NCI-H1092 (cell line): Measurements from ENCODE around the gene MAPK12.

ENCODE experiments used
- DNase-seq: peaks from one replicate; lab custom pipeline; 2025; lab: John Stamatoyannopoulos, UW

MAPK12 gene

DNA sequence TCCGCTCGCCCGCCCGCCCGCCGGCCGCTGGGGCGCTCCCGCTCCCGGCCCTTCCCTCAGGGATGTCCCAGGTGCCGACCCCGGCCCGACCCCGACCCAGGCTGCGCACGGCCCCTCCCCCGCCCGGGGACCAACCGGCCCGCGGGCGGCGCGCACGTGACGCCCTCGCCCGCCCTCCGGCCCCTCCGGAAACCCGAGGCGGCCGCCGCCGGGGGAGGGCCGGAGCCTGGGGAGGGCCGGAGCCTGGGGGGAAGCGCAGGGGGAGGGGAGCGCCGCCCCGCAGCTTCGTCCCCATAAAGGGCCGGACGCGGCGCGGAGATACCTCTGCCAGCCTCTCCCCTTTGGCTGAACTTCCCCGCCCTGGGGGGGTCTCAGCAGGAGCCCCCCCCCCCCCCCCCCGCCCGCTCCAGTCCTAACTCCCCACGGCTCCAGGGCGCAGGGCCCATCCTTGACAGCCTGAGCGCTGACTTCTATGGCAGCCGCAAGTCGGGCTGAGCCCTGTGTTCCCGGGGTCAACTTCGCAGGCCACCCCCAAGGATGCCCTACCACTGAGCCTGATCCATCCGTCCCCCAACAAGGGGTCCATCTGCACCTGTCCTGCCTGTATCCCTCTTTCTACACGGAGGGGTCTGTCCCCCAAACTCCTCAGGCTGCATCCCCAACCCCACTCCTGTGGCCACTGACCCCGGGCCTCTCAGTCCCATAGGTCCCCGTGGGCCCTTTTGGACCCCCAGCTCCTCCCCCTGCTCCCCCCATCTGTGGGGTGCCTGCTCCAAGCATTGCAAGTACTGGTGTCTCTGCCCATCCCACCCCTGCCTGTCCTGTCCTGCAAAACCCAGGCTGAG lies at the start of gene MAPK12:
Gene MAPK12 (minus strand): TSS at position 69 of the 845 bp plus-strand sequence. CDS start 174 bp downstream, outside the sequence.
- DNase-seq: no peak

DNA sequence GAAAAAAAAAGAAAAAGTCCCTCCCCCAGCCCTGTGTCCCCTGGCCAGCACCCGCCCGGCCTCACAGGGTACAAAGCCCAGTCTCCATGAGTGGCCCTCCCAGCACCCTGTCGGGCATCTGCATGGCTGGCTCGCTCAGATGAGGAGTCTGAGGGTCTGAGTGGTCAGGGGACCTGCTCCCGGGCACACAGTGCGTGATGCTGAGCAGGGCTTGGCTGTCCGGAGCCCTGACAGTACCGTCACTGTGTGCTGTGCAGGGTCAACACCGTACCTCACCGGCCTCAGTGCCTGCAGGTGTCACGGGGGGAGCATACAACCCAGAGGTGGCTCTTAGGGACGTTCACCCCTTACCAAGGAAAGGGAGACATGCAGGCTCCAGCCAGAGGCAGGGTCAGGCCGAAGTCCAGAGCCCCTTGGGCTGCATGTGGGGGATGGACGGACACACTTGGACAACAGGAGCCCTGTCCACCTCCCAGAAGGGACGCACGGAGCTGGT lies 49.5 kb upstream of the MAPK12 start:
- DNase-seq: no peak

DNA sequence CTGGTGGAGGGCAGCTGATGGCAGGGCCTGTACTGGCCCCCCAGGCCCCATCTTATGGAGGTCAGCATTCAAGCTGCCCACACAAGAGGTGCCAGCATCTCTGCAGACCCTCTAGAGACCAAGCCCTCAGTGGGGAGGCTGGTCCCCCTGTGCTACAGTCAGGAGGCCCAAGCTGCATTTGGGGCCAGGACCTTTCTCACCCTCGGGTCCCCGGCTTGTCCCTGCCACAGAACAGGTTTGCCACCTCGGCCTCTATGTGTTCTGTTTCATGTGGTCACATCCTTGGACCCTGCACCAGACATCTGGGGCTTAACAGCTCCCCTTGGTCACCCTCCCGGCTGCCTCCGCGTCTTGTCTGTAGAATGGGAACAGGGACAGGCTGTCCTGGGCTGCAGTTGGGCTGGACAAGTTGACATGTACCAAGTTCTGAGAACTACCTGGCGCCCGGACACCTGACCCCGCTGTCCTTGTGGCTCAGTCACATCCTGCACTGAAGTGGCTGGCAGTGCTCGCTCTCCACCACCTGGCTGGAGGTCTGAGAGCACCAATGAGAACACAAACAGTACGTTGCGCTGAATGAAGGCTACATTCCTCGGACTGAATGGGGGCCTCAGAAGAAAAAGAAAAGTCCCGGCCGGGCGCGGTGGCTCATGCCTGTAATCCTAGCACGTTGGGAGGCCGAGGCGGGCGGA lies 48.7 kb upstream of the MAPK12 start:
- DNase-seq: no peak

GRCh38 chr22:50309601-50309991 lies 48.1 kb upstream of the MAPK12 start:
- DNase-seq: no peak

DNA sequence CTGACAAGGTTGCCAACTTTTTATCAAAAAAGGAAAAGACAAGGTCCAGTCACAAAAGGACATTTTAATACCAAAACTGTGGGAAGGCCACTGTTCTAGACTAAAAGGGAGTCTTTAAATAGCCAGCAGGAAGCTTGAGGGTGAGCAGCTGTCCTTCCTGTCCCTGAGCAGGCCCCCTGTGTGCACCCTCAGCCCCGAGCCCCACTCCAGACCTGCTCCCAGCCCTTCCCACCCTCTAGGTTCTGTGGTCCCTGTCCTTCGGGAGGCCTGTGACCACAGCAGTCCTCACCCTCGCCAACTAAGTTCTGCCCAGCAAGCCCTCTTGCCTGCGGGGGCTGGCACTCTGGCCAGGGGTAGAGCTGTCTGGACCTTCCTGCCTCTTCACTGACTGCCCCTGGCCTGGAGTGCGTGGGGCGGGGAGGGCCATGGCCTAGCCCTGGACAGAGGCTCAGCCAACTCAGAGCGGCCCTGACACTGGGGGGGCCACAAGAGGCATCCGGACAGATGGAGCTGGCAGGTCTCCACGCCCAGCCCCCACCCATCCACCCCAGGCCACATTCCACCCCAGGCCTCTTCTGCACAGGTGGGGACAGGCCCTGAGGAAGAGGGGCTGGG lies 47.6 kb upstream of the MAPK12 start:
- no peak for DNase-seq

GRCh38 chr22:50308597-50308935 lies 47.1 kb upstream of the MAPK12 start:
- DNase-seq: no peak

- DNase-seq: no peak
Observed at GRCh38 chr22:50307890-50308596, 46.6 kb upstream of the MAPK12 start.

DNA sequence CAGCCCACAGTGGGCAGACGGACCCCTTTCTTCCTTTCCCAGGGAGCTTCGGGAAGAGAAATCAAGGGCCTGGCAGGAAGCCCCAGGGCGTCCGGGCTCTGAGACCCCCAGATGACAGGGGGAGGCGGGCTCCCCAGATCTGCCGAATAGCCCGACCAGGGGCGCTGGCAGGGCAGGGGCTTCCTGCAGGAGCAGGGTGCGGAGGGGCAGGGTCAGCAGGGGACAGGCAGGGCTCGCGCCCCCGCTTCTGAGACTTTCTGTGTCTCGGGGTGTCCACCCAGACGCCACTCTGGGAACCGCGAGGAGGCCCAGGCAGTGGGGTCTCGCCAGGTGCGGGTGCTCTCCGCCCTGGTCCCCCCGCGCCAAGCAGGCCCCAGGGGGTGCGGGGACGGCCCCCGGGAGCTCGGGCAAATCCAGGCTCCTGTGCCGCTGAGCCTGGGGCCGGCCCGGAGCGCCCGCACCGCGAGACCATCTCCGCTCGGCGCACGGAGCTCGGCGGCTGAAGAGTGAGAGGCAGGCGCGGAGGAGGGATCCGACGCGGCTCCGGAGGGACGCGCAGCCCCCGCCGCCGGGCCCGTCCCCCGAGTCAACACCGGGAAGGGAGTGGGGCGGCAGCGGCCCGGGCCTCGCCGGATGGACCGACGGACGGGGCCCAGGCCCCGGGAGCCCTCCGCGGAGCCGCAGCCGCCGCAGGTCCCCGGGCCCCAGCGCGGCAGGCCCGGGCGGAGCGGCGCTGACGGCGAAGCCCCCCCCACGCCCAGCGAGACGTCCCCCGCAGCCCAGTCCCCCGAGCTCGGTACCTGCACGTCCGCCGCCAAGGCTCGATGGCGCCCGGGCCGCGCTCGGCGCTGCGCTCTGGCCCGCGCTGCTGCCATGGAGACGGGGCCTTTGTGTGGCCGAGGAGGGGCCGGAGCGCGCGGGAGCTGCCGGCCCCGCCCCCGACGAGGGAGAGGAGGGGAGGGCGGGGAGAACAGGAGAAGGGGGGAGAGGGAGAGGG lies 45.6 kb upstream of the MAPK12 start, which contains the start of gene PLXNB2:
Gene PLXNB2 (minus strand): TSS at position 894 of the 997 bp plus-strand sequence. CDS start 17,062 bp downstream, outside the sequence.
- peak; percentile 34 for DNase-seq

DNA sequence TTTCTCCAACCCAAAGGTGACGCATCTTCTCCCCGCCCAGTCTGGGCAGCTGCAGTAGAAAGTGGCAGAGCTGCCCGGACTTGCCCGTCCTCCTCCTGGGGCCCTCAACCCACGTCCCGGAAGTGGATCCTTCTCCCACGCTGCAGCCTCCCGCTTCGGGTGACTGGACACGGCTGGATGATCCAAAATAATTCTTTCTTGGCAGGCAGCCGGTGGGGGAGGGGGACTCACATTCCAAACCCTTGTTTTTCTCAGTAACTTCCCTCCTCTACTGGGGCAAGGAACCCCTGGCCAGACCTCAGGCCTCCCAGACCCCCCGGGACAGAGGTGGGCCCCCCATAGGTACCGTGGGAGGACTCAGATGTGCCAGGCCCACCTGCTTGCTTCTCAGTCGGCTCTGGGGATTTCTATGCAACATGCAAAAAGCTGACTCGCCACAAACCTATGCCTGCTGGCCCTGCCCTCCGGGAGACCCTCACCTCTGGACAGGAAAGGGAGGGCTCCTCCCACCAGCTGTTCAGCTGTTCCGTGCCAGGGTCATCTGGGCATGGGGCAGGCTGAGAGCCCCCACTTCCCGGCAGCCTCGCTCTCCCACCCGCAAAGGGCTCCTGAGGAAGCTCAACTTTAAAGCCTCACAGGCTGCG lies 44.6 kb upstream of the MAPK12 start:
- no peak for DNase-seq

- no peak for DNase-seq
Observed at GRCh38 chr22:50305393-50305922, 44.0 kb upstream of the MAPK12 start.

DNA sequence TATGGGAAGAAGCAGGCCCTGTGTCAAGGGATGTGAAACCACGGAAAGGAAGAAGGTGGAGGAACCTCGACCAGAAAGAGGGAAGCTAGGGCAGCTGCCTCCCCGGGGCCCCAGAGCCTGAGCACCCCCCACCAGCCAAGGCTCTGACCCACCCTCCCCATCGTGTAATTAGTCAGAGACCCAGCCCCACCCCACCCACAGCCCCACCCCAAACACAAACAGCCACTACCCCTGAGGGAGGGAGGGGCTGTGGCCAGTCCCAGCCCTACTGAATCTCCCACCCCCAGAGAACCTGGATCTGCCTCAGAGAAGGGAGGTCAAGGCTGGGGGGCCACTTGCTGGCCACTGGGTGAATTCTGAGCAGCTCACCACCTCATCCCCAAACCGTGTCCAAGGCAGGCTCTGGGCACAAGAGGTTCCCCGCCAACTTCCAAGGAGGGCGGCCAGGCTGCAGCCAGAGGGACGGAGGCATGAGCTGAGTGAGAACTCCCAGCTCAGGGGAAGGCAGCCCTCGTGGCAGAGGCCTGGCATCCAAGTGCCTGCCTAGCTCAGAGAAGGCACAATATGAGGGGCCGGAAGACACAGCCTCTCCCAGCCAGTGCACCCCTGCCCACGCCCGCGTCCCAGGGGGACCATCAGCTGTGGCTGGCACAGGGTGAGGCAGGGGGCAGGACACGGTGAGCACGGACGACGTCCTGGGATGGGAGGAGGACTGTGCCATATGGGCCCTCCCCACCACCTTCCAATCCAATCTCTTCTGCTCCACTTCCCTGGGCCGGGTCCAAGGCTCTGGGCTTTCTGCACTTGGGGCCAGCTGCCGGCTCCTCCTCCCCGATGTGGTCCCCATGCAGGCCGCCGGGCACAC lies 43.3 kb upstream of the MAPK12 start:
- no peak for DNase-seq

GRCh38 chr22:50303848-50304527 lies 42.5 kb upstream of the MAPK12 start:
- DNase-seq: no peak

DNA sequence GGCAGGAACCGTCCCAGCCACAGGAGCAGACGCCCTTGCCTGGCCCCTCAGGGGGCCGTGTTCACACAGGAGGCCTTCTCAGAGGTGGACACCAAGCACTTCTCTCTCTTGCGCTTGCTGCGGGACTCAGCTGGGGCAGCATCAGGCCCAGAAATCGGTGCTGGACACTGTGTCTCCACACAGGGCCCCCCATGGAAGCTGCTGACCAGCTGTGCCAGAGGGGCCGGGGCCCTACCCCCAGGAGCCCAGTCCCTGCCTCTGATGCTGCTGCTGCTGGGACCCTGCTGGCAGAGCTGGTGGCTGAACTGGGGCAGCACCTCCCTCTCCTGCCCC lies 42.0 kb upstream of the MAPK12 start:
- no peak for DNase-seq

DNA sequence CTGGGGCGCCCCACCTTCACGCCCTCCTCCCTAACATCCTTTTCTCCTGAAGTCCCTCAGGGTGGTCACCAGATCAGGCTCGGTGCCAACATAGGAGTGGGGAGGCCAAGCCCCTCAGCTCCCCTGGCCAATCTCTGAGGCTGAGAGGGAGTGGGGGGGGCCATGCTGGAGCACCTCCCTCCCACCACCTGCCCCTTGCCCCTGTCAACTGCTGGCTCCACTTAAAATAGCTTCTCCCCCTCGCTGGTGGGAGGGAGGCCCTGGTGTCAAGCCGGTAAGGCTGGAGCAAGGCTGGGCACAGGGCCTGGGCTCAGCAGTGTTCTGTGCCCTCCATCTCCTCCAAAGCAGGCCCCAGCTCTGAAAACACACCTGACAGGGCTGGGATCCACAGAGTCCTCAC lies 41.1 kb upstream of the MAPK12 start:
- DNase-seq: no peak

DNA sequence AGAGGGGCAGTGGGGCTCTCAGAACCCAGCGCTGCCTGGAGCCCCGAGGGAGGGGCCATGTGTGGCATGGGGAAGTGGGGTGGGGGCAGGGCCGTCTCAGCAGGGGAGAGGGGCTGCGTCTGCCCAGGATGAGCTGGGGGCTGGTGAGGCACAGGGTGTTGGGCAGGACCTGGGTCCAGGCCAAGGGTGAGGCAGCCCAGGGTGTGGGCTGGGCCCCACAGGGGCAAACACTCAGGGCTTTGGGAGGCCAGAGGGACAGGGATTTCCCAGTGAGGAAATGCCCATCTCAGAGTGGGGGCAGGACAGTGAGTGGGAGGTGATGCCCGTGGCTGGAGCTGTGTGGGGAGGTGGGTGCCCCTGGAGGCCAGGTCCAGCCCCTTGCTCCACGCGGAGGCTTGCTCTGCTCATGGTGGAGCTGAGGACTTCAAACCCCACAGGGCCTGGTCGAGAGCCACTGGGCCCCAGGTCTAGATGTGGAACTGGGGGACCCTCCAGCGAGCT lies 40.6 kb upstream of the MAPK12 start:
- no peak for DNase-seq

DNA sequence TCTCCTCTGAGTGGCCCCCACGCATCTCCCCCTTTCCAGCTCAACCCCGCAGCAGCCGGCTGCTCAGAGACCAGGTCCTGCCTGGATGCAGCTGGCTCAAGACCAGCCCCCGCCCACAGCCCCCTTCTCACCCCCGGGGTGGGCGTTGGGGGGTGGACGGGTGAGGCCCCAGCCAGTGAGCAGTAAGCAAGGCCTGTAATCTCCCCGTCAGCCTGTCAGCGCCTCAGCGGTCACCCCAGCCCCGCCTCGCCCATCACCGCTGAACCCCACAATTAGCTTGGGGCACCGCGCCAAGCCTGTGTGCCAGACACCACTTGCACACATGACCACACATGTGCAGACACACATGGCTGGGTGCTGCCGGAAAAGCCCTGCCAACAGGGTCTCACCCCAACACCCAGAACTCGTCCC lies 40.1 kb upstream of the MAPK12 start:
- DNase-seq: no peak

DNA sequence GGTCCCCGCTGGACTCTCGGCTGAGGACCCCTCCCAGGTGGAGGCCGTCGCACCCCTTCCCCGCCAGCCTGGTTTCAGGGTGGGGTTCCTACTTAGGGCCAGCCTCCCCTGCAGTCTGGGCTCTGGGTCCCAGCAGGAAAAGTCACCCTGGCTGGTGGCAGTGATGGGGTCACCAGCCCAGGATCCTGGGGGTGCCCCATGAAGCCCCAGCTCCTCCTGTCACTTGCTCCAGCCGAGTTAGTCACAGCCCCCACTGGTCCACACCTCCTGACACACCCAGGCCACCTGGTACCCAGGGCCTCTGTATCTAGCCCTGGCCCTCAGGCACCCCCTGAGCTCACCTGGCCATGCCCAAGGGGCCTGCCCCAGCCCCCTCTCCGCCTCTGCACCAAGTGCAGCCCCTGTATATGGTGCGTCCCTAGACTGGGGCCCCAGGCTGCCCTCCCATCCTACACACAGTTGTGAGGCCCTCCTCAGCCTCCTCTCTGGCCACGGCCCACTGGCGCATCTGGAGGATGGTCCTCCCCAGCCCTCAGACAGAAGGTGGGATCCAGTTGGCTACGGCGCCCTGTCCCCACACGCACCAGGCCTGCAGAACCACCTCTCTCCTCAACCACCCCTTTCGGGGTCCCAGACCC lies 39.3 kb upstream of the MAPK12 start:
- no peak for DNase-seq
